Breast epithelium (tissue), 3 donors: ENCODE data around the gene CD14.

Experiments used
- CTCF ChIP-seq, 3 donors: fragments of 450-650 bp; IDR thresholded peaks; one replicate each; pipeline ENCODE4 v1.5.1; 2016 to 2017; ENCODE audit warnings: antibody characterized with exemption in 3 of 3, mild to moderate bottlenecking in 3 of 3, moderate library complexity in 3 of 3
- POLR2A ChIP-seq: fragments of 450-650 bp; IDR thresholded peaks from one replicate; pipeline ENCODE4 v1.6.1; 2016; ENCODE audit warnings: antibody characterized with exemption, mild to moderate bottlenecking, moderate library complexity
- POLR2AphosphoS5 ChIP-seq, 3 donors: sonication (generic); formaldehyde crosslinking; IDR thresholded peaks; one replicate each; pipeline ENCODE4 v1.6.1; 2017; ENCODE audit warnings: antibody characterized with exemption in 3 of 3

GRCh38 chr5:140664359-140665119 lies 31.6 kb upstream of the CD14 start, which contains the start of gene WDR55:
- TF ChIP-seq CTCF (IDR thresholded peaks at IDR 0.05) (no peak), POLR2AphosphoS5 (IDR thresholded peaks at IDR 0.05) (peak; percentile 78 to 87 (median 84)), POLR2A (no peak)
